Measurements from ENCODE around the gene TSHZ2. TPM values are rescaled to one million over a fixed set of nuclear protein-coding genes. Genes with fewer than 3 reads are reported as not detected.
"Not testable (repeated sequence)": the region's sequence is repeated elsewhere in the genome, so short reads cannot be mapped to it uniquely, and the experiment has no call there.

TSHZ2 gene
- total RNA-seq, 1 experiment from 2014 or later: 2.3 TPM

GRCh38 chr20:52965819-52966218, 6.3 kb upstream of the TSHZ2 start:
- H3K27ac Mint-ChIP-seq (ENCODE audit: low read depth, unreplicated experiment): peak overlapping the region; percentile 62
- DNase-seq (ENCODE audit: unreplicated experiment): peak; percentile 59
- BruUV-seq (replicated peaks): no TSS peak
- H3K9me3 Mint-ChIP-seq (ENCODE audit: unreplicated experiment): no peaks in the 10 kb centered on the region
- ChIA-PET POLR2A (interaction anchor here (0.5 to 3.0 kb wide), 7 partner anchors 9 to 1707 kb away, joined by 3 to 12 read pairs (median 5); no protein-coding TSS in a partner anchor), CTCF (interaction anchor here (0.6 to 2.1 kb wide), 3 partner anchors 10 to 22 kb away, joined by 3 to 6 read pairs (median 3); no protein-coding TSS in a partner anchor)
- H3K4me1 Mint-ChIP-seq (ENCODE audit: insufficient read depth, unreplicated experiment): peaks cover 5% of the 10 kb centered on the region
- no peaks in the 10 kb centered on the region for H3K36me3 Mint-ChIP-seq (ENCODE audit: insufficient read depth, unreplicated experiment)
- H3K4me3 Mint-ChIP-seq (ENCODE audit: unreplicated experiment): no peak overlapping the region
- H3K27me3 Mint-ChIP-seq (ENCODE audit: insufficient read depth, unreplicated experiment): no peaks in the 10 kb centered on the region
- no peak for TF ChIP-seq CTCF (IDR thresholded peaks at IDR 0.05; ENCODE audit: unreplicated experiment)
- intact Hi-C loops (cut with micrococcal nuclease): no loop called here

DNA sequence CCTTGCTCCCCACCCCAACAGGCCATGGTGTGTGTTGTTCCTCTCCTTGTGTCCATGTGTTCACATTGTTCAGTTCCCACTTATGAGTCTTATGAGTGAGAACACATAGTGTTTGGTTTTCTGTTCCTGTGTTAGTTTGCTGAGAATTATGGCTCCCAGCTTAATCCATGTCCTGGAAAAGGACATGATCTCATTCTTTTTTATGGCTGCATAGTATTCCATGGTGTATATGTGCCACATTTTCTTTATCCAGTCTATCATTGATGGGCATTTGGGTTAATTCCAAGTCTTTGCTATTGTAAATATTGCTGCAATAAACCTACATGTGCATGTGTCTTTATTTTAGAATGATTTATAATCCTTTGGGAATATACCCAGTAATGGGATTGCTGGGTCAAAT, 5.6 kb upstream of the TSHZ2 start:
- H3K9me3 Mint-ChIP-seq (ENCODE audit: unreplicated experiment); DNase-seq (ENCODE audit: unreplicated experiment); H3K36me3 Mint-ChIP-seq (ENCODE audit: insufficient read depth, unreplicated experiment); H3K27me3 Mint-ChIP-seq (ENCODE audit: insufficient read depth, unreplicated experiment); H3K4me3 Mint-ChIP-seq (ENCODE audit: unreplicated experiment); H3K27ac Mint-ChIP-seq (ENCODE audit: low read depth, unreplicated experiment); H3K4me1 Mint-ChIP-seq (ENCODE audit: insufficient read depth, unreplicated experiment); BruUV-seq (replicated peaks); intact Hi-C loops (cut with micrococcal nuclease): not testable (repeated sequence)
- POLR2A ChIA-PET: interaction anchor here (0.8 to 2.3 kb wide), 8 partner anchors 8 to 249 kb away, joined by 3 to 8 read pairs (median 4); no protein-coding TSS in a partner anchor
- CTCF ChIA-PET: interaction anchor here (1.2 to 2.1 kb wide), 5 partner anchors 9 to 250 kb away, joined by 3 to 6 read pairs (median 3); no protein-coding TSS in a partner anchor

GRCh38 chr20:52971498-52972189, 514 bp upstream of the TSHZ2 start:
- no peak for DNase-seq (ENCODE audit: unreplicated experiment)
- intact Hi-C loops (cut with micrococcal nuclease): loop anchor here (2.0 to 10.0 kb wide), 5 partner anchors 29 to 191 kb away; no protein-coding TSS in a partner anchor
- BruUV-seq (replicated peaks): no TSS peak
- H3K27me3 Mint-ChIP-seq (ENCODE audit: insufficient read depth, unreplicated experiment): no peaks in the 10 kb centered on the region
- POLR2A ChIA-PET: interaction anchor here (0.6 to 2.1 kb wide), 6 partner anchors 24 to 652 kb away, joined by 3 to 9 read pairs (median 6); no protein-coding TSS in a partner anchor
- CTCF ChIA-PET: interaction anchor here (0.6 to 0.9 kb wide), 6 partner anchors 52 to 1861 kb away, joined by 3 to 5 read pairs (median 4); no protein-coding TSS in a partner anchor
- H3K4me1 Mint-ChIP-seq (ENCODE audit: insufficient read depth, unreplicated experiment): peaks cover 21% of the 10 kb centered on the region
- no peak for TF ChIP-seq CTCF (IDR thresholded peaks at IDR 0.05; ENCODE audit: unreplicated experiment)
- peak overlapping the region; percentile 52 for H3K27ac Mint-ChIP-seq (ENCODE audit: low read depth, unreplicated experiment)
- H3K4me3 Mint-ChIP-seq (ENCODE audit: unreplicated experiment): peak overlapping the region; percentile 92
- H3K9me3 Mint-ChIP-seq (ENCODE audit: unreplicated experiment): no peaks in the 10 kb centered on the region
- peaks cover 7% of the 10 kb centered on the region for H3K36me3 Mint-ChIP-seq (ENCODE audit: insufficient read depth, unreplicated experiment)

GRCh38 chr20:52972965-52973819, 1.0 kb downstream of the TSHZ2 start:
- Mint-ChIP-seq H3K9me3 (ENCODE audit: unreplicated experiment) (no peaks in the 10 kb centered on the region), H3K27me3 (ENCODE audit: insufficient read depth, unreplicated experiment) (no peaks in the 10 kb centered on the region), H3K27ac (ENCODE audit: low read depth, unreplicated experiment) (peak overlapping the region; percentile 52), H3K4me3 (ENCODE audit: unreplicated experiment) (peak overlapping the region; percentile 92), H3K36me3 (ENCODE audit: insufficient read depth, unreplicated experiment) (peaks cover 7% of the 10 kb centered on the region), H3K4me1 (ENCODE audit: insufficient read depth, unreplicated experiment) (peaks cover 31% of the 10 kb centered on the region)
- CTCF ChIA-PET: interaction anchor here (0.6 to 2.0 kb wide), 7 partner anchors 48 to 943 kb away, joined by 3 to 10 read pairs (median 3); no protein-coding TSS in a partner anchor
- POLR2A ChIA-PET: interaction anchor here (0.6 to 4.6 kb wide), 14 partner anchors 9 to 757 kb away, joined by 3 to 34 read pairs (median 4); no protein-coding TSS in a partner anchor
- TF ChIP-seq CTCF (IDR thresholded peaks at IDR 0.05; ENCODE audit: unreplicated experiment): no peak
- DNase-seq (ENCODE audit: unreplicated experiment): no peak
- intact Hi-C loops (cut with micrococcal nuclease): loop anchor here (2.0 to 10.0 kb wide), 5 partner anchors 30 to 190 kb away; no protein-coding TSS in a partner anchor
- no TSS peak for BruUV-seq (replicated peaks)
